CD4-positive, alpha-beta T cell (primary cell): Measurements from ENCODE around the gene ZBTB40. TPM values are rescaled to one million over a fixed set of nuclear protein-coding genes. Genes with fewer than 3 reads are reported as not detected.

Source experiments
- ATAC-seq: fragments of 200-7000 bp; cut with Tn5 transposase; one replicate; pipeline ENCODE4 v1.10.0; 2022; ENCODE audit warnings: mild to moderate bottlenecking; ENCODE audit not compliant: poor library complexity
- CTCF ChIA-PET: fragments of 350-600 bp; sonication (Branson Sonifier 250); formaldehyde crosslinking; loops from one replicate; lab custom pipeline; 2021; ENCODE audit warnings: antibody characterized with exemption, inconsistent platforms; lab: Charles Lee
- POLR2A ChIA-PET: fragments of 350-600 bp; sonication (Branson Sonifier 250); formaldehyde crosslinking; loops from one replicate; lab custom pipeline; 2021; ENCODE audit warnings: antibody characterized with exemption, inconsistent platforms; lab: Charles Lee
- DNase-seq, 14 experiments: peaks; one replicate each; pipeline ENCODE4 v3.0.0-alpha.2; 2013 to 2020; ENCODE audit warnings: mixed read lengths in 2 of 14
- H3K27ac ChIP-seq, 2 donors: one replicate each; pipeline versions ENCODE4 v1.5.1 to v1.7.0; 2013; ENCODE audit warnings: low read length in 2 of 2, low read depth in 1 of 2, mild to moderate bottlenecking in 1 of 2
- H3K27me3 ChIP-seq, 2 experiments: 1 replicate in 1 of 2; 2 replicates in 1 of 2; pipeline versions ENCODE4 v1.6.1 to v1.7.0; 2013; ENCODE audit warnings: low read length in 2 of 2, control low read depth in 1 of 2, mild to moderate bottlenecking in 1 of 2, moderate library complexity in 1 of 2; ENCODE audit not compliant: insufficient read depth in 2 of 2, control insufficient read depth in 1 of 2
- H3K36me3 ChIP-seq: one replicate; pipeline ENCODE4 v1.6.1; 2013; ENCODE audit warnings: low read length, control low read depth; ENCODE audit not compliant: insufficient read depth
- H3K4me1 ChIP-seq: one replicate; pipeline ENCODE4 v1.6.1; 2013; ENCODE audit warnings: low read length, control low read depth; ENCODE audit not compliant: insufficient read depth
- H3K4me3 ChIP-seq: one replicate; pipeline ENCODE4 v1.5.1; 2013; ENCODE audit warnings: mild to moderate bottlenecking, low read length, moderate library complexity
- H3K9me3 ChIP-seq, 2 experiments: 1 replicate in 1 of 2; 2 replicates in 1 of 2; pipeline versions ENCODE4 v1.6.1 to v1.7.0; 2013; ENCODE audit warnings: low read length in 2 of 2, mild to moderate bottlenecking in 2 of 2, control low read depth in 1 of 2, moderate library complexity in 1 of 2; ENCODE audit not compliant: control insufficient read depth in 1 of 2, insufficient read depth in 1 of 2
- H3K27ac Mint-ChIP-seq: one replicate; pipeline ENCODE4 v1.8.0; 2020; ENCODE audit warnings: mixed read lengths
- H3K27me3 Mint-ChIP-seq: one replicate; pipeline ENCODE4 v1.8.0; 2021; ENCODE audit warnings: mixed read lengths
- H3K36me3 Mint-ChIP-seq: one replicate; pipeline ENCODE4 v1.8.0; 2021; ENCODE audit warnings: low read depth, mixed read lengths
- H3K4me1 Mint-ChIP-seq: one replicate; pipeline ENCODE4 v1.8.0; 2021; ENCODE audit warnings: low read depth, mixed read lengths
- H3K4me3 Mint-ChIP-seq: one replicate; pipeline ENCODE4 v1.8.0; 2020; ENCODE audit warnings: mild to moderate bottlenecking, mixed read lengths
- H3K9me3 Mint-ChIP-seq: one replicate; pipeline ENCODE4 v1.8.0; 2020; ENCODE audit warnings: mixed read lengths
- intact Hi-C, 2 experiments: fragments of 100-400 bp; cut with DNase I in 1 of 2; cut with micrococcal nuclease in 1 of 2; formaldehyde crosslinking; loops; one replicate each; pipeline versions ENCODE4 v1.15.1 to v1.9.0; 2023 to 2025; cut with DNase I, micrococcal nuclease
- total RNA-seq, 174 experiments: library from RNA in 2 of 174; stranded (reverse) in 2 of 174; gene quantifications; one replicate each; pipeline ENCODE4 v1.2.3 and lab custom pipeline; 2021 to 2026
- TF ChIP-seq, protein P1 (sequence below): fragments of 200-600 bp; IDR thresholded peaks from one replicate; pipeline ENCODE4 v1.8.0; 2022; ENCODE audit warnings: antibody characterized with exemption, mild to moderate bottlenecking

ZBTB40 gene
- total RNA-seq, 2 experiments from 2014 or later, result 28.4 to 30.6 TPM

DNA sequence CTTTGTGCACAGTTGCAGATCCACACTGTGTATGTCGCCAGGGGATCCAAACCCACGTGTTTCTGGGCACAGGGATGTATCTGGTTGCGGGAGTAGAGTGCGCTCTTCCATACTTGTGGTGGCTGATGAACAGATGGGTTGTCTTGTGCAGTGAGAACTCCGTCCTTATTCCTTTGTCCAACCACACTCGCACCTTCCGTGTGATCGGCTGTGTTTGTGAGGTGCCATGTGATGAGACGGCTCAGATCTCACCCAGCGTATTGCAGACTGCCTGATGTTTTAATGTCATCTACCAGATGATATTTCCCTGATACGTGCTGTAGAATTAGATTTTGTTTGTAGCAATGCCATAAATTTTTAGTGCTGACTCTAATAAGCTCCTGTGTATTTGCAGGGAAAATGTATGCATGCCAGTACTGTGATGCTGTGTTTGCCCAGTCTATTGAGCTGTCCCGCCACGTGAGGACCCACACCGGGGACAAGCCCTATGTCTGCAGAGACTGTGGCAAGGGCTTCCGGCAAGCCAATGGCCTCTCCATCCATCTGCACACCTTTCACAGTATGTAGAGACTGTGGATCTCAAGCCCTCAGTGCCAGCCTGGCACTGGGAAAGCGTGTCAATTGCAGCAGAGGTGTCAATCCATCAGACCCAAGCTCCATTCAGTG lies 65.4 kb downstream of the ZBTB40 start:
- peaks cover 98% of the 10 kb centered on the region for H3K36me3 Mint-ChIP-seq
- TF ChIP-seq, protein P1, sequence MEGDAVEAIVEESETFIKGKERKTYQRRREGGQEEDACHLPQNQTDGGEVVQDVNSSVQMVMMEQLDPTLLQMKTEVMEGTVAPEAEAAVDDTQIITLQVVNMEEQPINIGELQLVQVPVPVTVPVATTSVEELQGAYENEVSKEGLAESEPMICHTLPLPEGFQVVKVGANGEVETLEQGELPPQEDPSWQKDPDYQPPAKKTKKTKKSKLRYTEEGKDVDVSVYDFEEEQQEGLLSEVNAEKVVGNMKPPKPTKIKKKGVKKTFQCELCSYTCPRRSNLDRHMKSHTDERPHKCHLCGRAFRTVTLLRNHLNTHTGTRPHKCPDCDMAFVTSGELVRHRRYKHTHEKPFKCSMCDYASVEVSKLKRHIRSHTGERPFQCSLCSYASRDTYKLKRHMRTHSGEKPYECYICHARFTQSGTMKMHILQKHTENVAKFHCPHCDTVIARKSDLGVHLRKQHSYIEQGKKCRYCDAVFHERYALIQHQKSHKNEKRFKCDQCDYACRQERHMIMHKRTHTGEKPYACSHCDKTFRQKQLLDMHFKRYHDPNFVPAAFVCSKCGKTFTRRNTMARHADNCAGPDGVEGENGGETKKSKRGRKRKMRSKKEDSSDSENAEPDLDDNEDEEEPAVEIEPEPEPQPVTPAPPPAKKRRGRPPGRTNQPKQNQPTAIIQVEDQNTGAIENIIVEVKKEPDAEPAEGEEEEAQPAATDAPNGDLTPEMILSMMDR, result no peak

DNA sequence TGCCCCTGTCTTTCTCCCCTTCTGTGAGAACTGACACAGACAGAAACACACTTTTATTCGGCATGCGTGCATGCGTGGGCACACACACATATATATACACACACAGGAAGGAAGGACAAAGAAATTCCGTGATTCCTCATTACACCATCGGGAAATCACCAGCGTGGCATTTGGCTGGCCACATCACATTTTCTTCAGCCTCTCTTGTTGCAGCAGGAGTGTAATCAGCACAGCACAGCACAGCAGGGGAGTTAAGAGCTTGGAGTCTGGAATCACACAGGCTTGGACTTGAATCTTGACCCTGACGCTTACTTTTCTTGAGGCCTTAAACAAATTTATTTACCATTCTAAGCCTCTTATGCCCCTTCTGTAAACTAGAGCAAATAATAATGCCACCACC lies 66.3 kb downstream of the ZBTB40 start:
- POLR2A ChIA-PET, result no interaction called here
- no peak for ATAC-seq

More for the DNA sequence above, 65.4 kb downstream of the ZBTB40 start:
- Histone ChIP-seq H3K27ac (no peak overlapping the region), H3K4me3 (no peak overlapping the region), H3K27me3 (no peaks in the 10 kb centered on the region), H3K9me3 (no peaks in the 10 kb centered on the region), H3K36me3 (peaks cover 93% of the 10 kb centered on the region), H3K4me1 (no peaks in the 10 kb centered on the region)
- POLR2A ChIA-PET, result no interaction called here
- Mint-ChIP-seq H3K4me3 (no peak overlapping the region), H3K27ac (no peak overlapping the region), H3K9me3 (no peaks in the 10 kb centered on the region), H3K4me1 (no peaks in the 10 kb centered on the region), H3K27me3 (no peaks in the 10 kb centered on the region)
- DNase-seq (no peak), ATAC-seq (no peak)
- CTCF ChIA-PET, result no interaction called here
- intact Hi-C loops, result no loop called here

DNA sequence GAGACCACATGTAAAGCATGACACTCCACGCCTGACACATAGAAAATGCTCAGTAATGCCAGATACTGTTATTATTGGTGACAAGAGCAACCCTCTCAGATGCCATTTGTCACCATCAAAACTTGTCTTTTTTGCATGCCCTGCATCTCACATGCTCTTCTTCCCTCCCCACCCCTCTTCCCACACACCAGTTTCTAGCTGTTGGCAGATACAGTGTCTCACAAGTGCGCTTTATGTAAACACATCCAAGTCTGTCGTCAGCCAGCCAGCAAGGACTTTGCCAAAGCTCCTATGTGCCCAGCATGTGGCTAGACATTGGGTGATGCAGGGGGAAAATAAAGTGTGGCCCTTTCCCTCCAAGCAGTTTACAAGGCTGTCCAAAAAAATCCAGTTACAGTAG lies 66.7 kb downstream of the ZBTB40 start:
- Histone ChIP-seq H3K4me1 (no peaks in the 10 kb centered on the region), H3K27me3 (no peaks in the 10 kb centered on the region), H3K4me3 (no peak overlapping the region), H3K9me3 (no peaks in the 10 kb centered on the region), H3K36me3 (peaks cover 87% of the 10 kb centered on the region), H3K27ac (no peak overlapping the region)
- ATAC-seq (no peak), DNase-seq (no peak)
- CTCF ChIA-PET, result no interaction called here
- Mint-ChIP-seq H3K36me3 (peaks cover 95% of the 10 kb centered on the region), H3K27ac (no peak overlapping the region), H3K4me3 (no peak overlapping the region), H3K27me3 (no peaks in the 10 kb centered on the region), H3K9me3 (no peaks in the 10 kb centered on the region), H3K4me1 (no peaks in the 10 kb centered on the region)
- TF ChIP-seq, protein P1, result no peak
- intact Hi-C loops, result no loop called here
- POLR2A ChIA-PET, result no interaction called here

More for the DNA sequence above, 66.3 kb downstream of the ZBTB40 start:
- H3K9me3 ChIP-seq, result no peaks in the 10 kb centered on the region
- H3K27me3 ChIP-seq, result no peaks in the 10 kb centered on the region
- no peak overlapping the region for H3K4me3 ChIP-seq
- intact Hi-C loops, result no loop called here
- Mint-ChIP-seq H3K27ac (no peak overlapping the region), H3K27me3 (no peaks in the 10 kb centered on the region), H3K36me3 (peaks cover 95% of the 10 kb centered on the region), H3K4me1 (no peaks in the 10 kb centered on the region), H3K4me3 (no peak overlapping the region), H3K9me3 (no peaks in the 10 kb centered on the region)
- H3K27ac ChIP-seq, result no peak overlapping the region
- H3K36me3 ChIP-seq, result peaks cover 88% of the 10 kb centered on the region
- CTCF ChIA-PET, result no interaction called here
- no peak for DNase-seq
- H3K4me1 ChIP-seq, result no peaks in the 10 kb centered on the region
- TF ChIP-seq, protein P1, result no peak
